Naive thymus-derived CD4-positive, alpha-beta T cell (primary cell): ENCODE results near the gene PTPRT. TPM values are rescaled to one million over a fixed set of nuclear protein-coding genes. Genes with fewer than 3 reads are reported as not detected.

ENCODE experiments used
- ATAC-seq: fragments of 150-1000 bp; cut with Tn5 transposase; 2 replicates; pipeline ENCODE4 v1.10.0; 2021; ENCODE audit warnings: mild to moderate bottlenecking, moderate library complexity
- CTCF ChIA-PET: fragments of 350-600 bp; sonication (Branson Sonifier 250); formaldehyde crosslinking; loops from one replicate; lab custom pipeline; 2021; ENCODE audit warnings: antibody characterized with exemption; lab: Charles Lee
- POLR2A ChIA-PET: fragments of 350-600 bp; sonication (Branson Sonifier 250); formaldehyde crosslinking; loops from one replicate; lab custom pipeline; 2021; ENCODE audit warnings: antibody characterized with exemption, inconsistent platforms; lab: Charles Lee
- DNase-seq, 9 donors: peaks; one replicate each; pipeline versions ENCODE4 v3.0.0 to v3.0.0-alpha.2; 2020 to 2022; ENCODE audit warnings: mixed read lengths in 1 of 9
- H3K27ac ChIP-seq: one replicate; pipeline ENCODE4 v1.7.0; 2013; ENCODE audit warnings: mild to moderate bottlenecking, low read depth, low read length, moderate library complexity
- H3K27me3 ChIP-seq, 2 donors: one replicate each; pipeline ENCODE4 v1.7.0; 2013; ENCODE audit warnings: low read length in 2 of 2, mild to moderate bottlenecking in 2 of 2, moderate library complexity in 2 of 2; ENCODE audit not compliant: control insufficient read depth in 2 of 2, insufficient read depth in 2 of 2
- H3K36me3 ChIP-seq, 3 experiments: 1 replicate in 2 of 3; 2 replicates in 1 of 3; pipeline ENCODE4 v1.7.0; 2013; ENCODE audit warnings: low read length in 3 of 3, mild to moderate bottlenecking in 3 of 3, moderate library complexity in 1 of 3; ENCODE audit not compliant: insufficient read depth in 3 of 3, control insufficient read depth in 2 of 3
- H3K4me1 ChIP-seq, 2 donors: one replicate each; pipeline ENCODE4 v1.7.0; 2013; ENCODE audit warnings: low read length in 2 of 2, mild to moderate bottlenecking in 2 of 2, moderate library complexity in 1 of 2; ENCODE audit not compliant: control insufficient read depth in 2 of 2, insufficient read depth in 2 of 2
- H3K4me3 ChIP-seq: 2 replicates; pipeline ENCODE4 v1.7.0; 2013; ENCODE audit warnings: mild to moderate bottlenecking, low read length
- H3K9me3 ChIP-seq, 3 experiments: 1 replicate in 2 of 3; 2 replicates in 1 of 3; pipeline ENCODE4 v1.7.0; 2013; ENCODE audit warnings: low read length in 3 of 3; ENCODE audit not compliant: control insufficient read depth in 2 of 3
- H3K27ac Mint-ChIP-seq, 9 donors: one replicate each; pipeline ENCODE4 v1.8.0; 2020 to 2022; ENCODE audit warnings: mixed read lengths in 9 of 9, mild to moderate bottlenecking in 8 of 9, moderate library complexity in 5 of 9, inconsistent platforms in 2 of 9
- H3K27me3 Mint-ChIP-seq, 5 donors: one replicate each; pipeline ENCODE4 v1.8.0; 2021 to 2022; ENCODE audit warnings: mixed read lengths in 5 of 5, mild to moderate bottlenecking in 1 of 5
- H3K36me3 Mint-ChIP-seq, 5 donors: one replicate each; pipeline ENCODE4 v1.8.0; 2020 to 2022; ENCODE audit warnings: mixed read lengths in 5 of 5, mild to moderate bottlenecking in 3 of 5, inconsistent platforms in 1 of 5
- H3K4me1 Mint-ChIP-seq, 7 donors: one replicate each; pipeline ENCODE4 v1.8.0; 2020 to 2022; ENCODE audit warnings: mixed read lengths in 7 of 7, mild to moderate bottlenecking in 3 of 7, inconsistent platforms in 1 of 7
- H3K4me3 Mint-ChIP-seq, 10 donors: one replicate each; pipeline ENCODE4 v1.8.0; 2020 to 2022; ENCODE audit warnings: mild to moderate bottlenecking in 10 of 10, mixed read lengths in 10 of 10, moderate library complexity in 6 of 10, inconsistent platforms in 2 of 10
- H3K9me3 Mint-ChIP-seq, 11 donors: one replicate each; pipeline ENCODE4 v1.8.0; 2020 to 2022; ENCODE audit warnings: mixed read lengths in 11 of 11, mild to moderate bottlenecking in 4 of 11, inconsistent platforms in 1 of 11, moderate library complexity in 1 of 11
- intact Hi-C, 2 donors: fragments of 100-400 bp; cut with micrococcal nuclease; formaldehyde crosslinking; loops; one replicate each; pipeline ENCODE4 v1.15.1; 2023
- polyA plus RNA-seq, 2 donors: library from polyadenylated mRNA; unstranded; fragments of 300-500 nt; fragmentation: Illumina TruSeq; gene quantifications; one replicate each; pipeline ENCODE4 v1.2.3, GENCODE V29; 2021
- total RNA-seq, 6 experiments: library from RNA in 5 of 6; stranded (reverse) in 5 of 6; gene quantifications; 1 replicate in 5 of 6; 2 replicates in 1 of 6; pipeline ENCODE4 v1.2.3 and lab custom pipeline; 2021 to 2026

The PTPRT gene
- total and polyA plus RNA-seq, 7 experiments from 2014 or later: not detected

DNA sequence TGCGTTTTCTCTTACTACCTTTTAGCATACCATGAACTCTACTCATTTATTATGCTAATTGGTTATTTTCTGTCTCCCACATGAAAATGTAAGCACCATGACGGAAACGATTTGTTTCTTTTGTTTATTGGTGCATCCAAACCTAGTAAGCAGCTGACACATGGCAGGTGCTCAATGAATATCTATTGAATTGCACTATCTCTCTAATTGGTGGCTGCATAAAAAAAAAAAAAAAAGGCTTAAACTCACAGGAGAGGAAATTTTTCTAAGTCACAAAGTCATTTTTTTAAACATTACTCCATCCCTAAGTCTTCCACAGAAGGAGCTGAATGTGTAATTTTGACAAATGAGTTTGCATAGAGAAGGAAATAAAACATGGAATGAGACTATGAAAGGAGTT is 608.4 kb downstream of the PTPRT start:
- ATAC-seq (no peak), DNase-seq (no peak)
- H3K27ac ChIP-seq: no peak overlapping the region
- H3K27ac Mint-ChIP-seq: no peak overlapping the region
- H3K9me3 Mint-ChIP-seq: peaks cover 5 to 16% (median 7%) of the 10 kb centered on the region in 11 donors
- no peak overlapping the region for H3K4me3 Mint-ChIP-seq
- no peaks in the 10 kb centered on the region for H3K27me3 ChIP-seq
- H3K4me1 ChIP-seq: no peaks in the 10 kb centered on the region
- H3K4me1 Mint-ChIP-seq: no peaks in the 10 kb centered on the region
- peaks cover 0 to 12% (median 0%) of the 10 kb centered on the region in 5 donors for H3K27me3 Mint-ChIP-seq
- H3K9me3 ChIP-seq: no peaks in the 10 kb centered on the region
- CTCF ChIA-PET: no interaction called here
- intact Hi-C loops: no loop called here
- peaks cover 0 to 6% (median 0%) of the 10 kb centered on the region in 5 donors for H3K36me3 Mint-ChIP-seq
- POLR2A ChIA-PET: no interaction called here
- H3K36me3 ChIP-seq: no peaks in the 10 kb centered on the region
- H3K4me3 ChIP-seq: no peak overlapping the region

- DNase-seq (no peak), ATAC-seq (no peak)
- Histone ChIP-seq H3K4me3 (no peak overlapping the region), H3K9me3 (no peaks in the 10 kb centered on the region), H3K27me3 (no peaks in the 10 kb centered on the region), H3K36me3 (no peaks in the 10 kb centered on the region), H3K27ac (no peak overlapping the region), H3K4me1 (no peaks in the 10 kb centered on the region)
- POLR2A ChIA-PET: no interaction called here
- Mint-ChIP-seq H3K27me3 (no peaks in the 10 kb centered on the region), H3K27ac (no peak overlapping the region), H3K36me3 (peaks cover 0 to 7% (median 0%) of the 10 kb centered on the region in 5 donors), H3K9me3 (peaks cover 2 to 20% (median 9%) of the 10 kb centered on the region in 11 donors), H3K4me3 (no peak overlapping the region), H3K4me1 (no peaks in the 10 kb centered on the region)
- intact Hi-C loops: no loop called here
- CTCF ChIA-PET: no interaction called here
Observed at GRCh38 chr20:42576167-42576566, 613.5 kb downstream of the PTPRT start.

GRCh38 chr20:42572320-42573016 is 617.2 kb downstream of the PTPRT start:
- Histone ChIP-seq H3K27me3 (no peaks in the 10 kb centered on the region), H3K4me1 (no peaks in the 10 kb centered on the region), H3K4me3 (no peak overlapping the region), H3K9me3 (no peaks in the 10 kb centered on the region), H3K27ac (no peak overlapping the region), H3K36me3 (no peaks in the 10 kb centered on the region)
- ATAC-seq: no peak
- Mint-ChIP-seq H3K4me3 (no peak overlapping the region), H3K27ac (no peak overlapping the region), H3K9me3 (peaks cover 2 to 17% (median 6%) of the 10 kb centered on the region in 11 donors), H3K36me3 (peaks cover 0 to 4% (median 0%) of the 10 kb centered on the region in 5 donors), H3K4me1 (no peaks in the 10 kb centered on the region), H3K27me3 (no peaks in the 10 kb centered on the region)
- ChIA-PET CTCF (no interaction called here), POLR2A (no interaction called here)
- DNase-seq: no peak
- intact Hi-C loops: no loop called here

DNA sequence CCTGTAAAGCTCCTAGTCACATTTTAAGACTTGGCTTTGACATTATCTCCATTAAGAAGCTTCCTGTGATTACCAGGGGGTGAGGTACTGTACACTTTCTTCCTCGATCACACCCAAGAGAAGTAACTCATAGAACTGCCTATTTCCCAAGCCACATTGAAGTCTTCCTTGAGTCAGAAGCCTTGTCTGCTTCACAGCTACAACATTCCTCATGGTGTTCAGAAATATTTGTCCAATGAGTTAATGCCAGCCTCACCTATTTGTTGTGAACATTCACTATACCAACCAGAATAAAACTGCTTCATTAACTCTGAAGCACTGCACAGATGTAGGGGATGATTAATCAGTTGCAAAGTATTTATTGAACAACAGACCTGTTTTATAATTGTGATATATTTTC is 622.3 kb downstream of the PTPRT start:
- Mint-ChIP-seq H3K27me3 (no peaks in the 10 kb centered on the region), H3K4me3 (no peak overlapping the region), H3K9me3 (peaks cover 0 to 10% (median 5%) of the 10 kb centered on the region in 11 donors), H3K27ac (no peak overlapping the region), H3K36me3 (peaks cover 0 to 2% (median 0%) of the 10 kb centered on the region in 5 donors), H3K4me1 (no peaks in the 10 kb centered on the region)
- Histone ChIP-seq H3K4me1 (no peaks in the 10 kb centered on the region), H3K4me3 (no peak overlapping the region), H3K36me3 (no peaks in the 10 kb centered on the region), H3K27me3 (no peaks in the 10 kb centered on the region), H3K9me3 (no peaks in the 10 kb centered on the region), H3K27ac (no peak overlapping the region)
- POLR2A ChIA-PET: no interaction called here
- ATAC-seq (no peak), DNase-seq (no peak)
- intact Hi-C loops: no loop called here
- CTCF ChIA-PET: no interaction called here

DNA sequence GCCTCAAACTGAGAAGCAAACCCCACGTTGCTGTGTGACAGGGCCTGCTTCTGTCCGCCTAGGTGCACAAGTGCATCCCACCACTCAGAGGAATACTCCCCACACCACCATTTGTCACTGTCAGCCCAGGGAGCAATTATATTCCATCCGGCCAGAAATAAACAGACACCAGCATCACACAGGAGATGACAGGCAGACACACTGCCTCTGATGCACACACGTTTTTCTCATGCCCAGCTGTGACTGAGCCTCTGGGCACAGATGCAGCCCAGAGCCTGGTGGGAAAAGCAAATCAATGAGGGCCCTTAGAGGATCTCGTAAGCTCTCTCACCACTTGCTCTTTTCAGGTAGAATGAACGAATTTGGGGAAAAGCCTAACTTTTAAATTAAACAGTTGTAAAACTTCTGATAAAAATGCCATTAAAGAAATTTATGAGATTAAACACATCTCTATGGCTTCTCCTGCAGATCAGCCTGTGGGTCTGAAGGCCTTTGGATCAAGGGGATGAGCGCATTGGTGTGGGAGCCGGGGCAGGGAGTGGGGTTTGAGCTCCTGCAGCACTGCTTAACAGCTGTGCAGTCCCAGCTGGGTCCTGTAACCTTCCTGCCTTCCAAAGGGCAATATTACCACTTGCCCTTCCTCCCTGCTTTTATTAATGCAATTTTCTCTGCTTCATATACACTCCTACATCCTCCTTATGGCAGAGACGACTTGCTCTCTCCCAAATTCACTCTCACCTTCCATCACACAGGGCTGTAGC is 624.3 kb downstream of the PTPRT start:
- H3K4me1 Mint-ChIP-seq: no peaks in the 10 kb centered on the region
- intact Hi-C loops: no loop called here
- no peak overlapping the region for H3K27ac Mint-ChIP-seq
- peaks cover 0 to 7% (median 0%) of the 10 kb centered on the region in 5 donors for H3K27me3 Mint-ChIP-seq
- ATAC-seq (no peak), DNase-seq (no peak)
- no peak overlapping the region for H3K4me3 Mint-ChIP-seq
- Histone ChIP-seq H3K4me3 (no peak overlapping the region), H3K27ac (no peak overlapping the region), H3K36me3 (no peaks in the 10 kb centered on the region), H3K27me3 (no peaks in the 10 kb centered on the region), H3K4me1 (no peaks in the 10 kb centered on the region), H3K9me3 (no peaks in the 10 kb centered on the region)
- no peaks in the 10 kb centered on the region for H3K36me3 Mint-ChIP-seq
- H3K9me3 Mint-ChIP-seq: peaks cover 0 to 4% (median 0%) of the 10 kb centered on the region in 11 donors
- CTCF ChIA-PET: no interaction called here
- POLR2A ChIA-PET: no interaction called here

- peaks cover 0 to 7% (median 0%) of the 10 kb centered on the region in 5 donors for H3K27me3 Mint-ChIP-seq
Observed at GRCh38 chr20:42559665-42560064, 630.0 kb downstream of the PTPRT start.

More at GRCh38 chr20:42559665-42560064, 630.0 kb downstream of the PTPRT start:
- CTCF ChIA-PET: no interaction called here
- Histone ChIP-seq H3K4me3 (no peak overlapping the region), H3K9me3 (no peaks in the 10 kb centered on the region), H3K4me1 (no peaks in the 10 kb centered on the region), H3K36me3 (no peaks in the 10 kb centered on the region), H3K27ac (no peak overlapping the region), H3K27me3 (no peaks in the 10 kb centered on the region)
- Mint-ChIP-seq H3K27ac (no peak overlapping the region), H3K4me1 (no peaks in the 10 kb centered on the region), H3K36me3 (no peaks in the 10 kb centered on the region), H3K4me3 (no peak overlapping the region), H3K9me3 (peaks cover 0 to 6% (median 0%) of the 10 kb centered on the region in 11 donors)
- POLR2A ChIA-PET: no interaction called here
- intact Hi-C loops: no loop called here
- DNase-seq: no peak
- ATAC-seq: no peak
